ENCODE measurements around the gene ALOX12.
"Not testable (repeated sequence)": the region's sequence is repeated elsewhere in the genome, so short reads cannot be mapped to it uniquely, and the experiment has no call there.

ALOX12 gene

GRCh38 chr17:7047566-7047965 lies 51.7 kb downstream of the ALOX12 start:
- DNase-seq: no peak

GRCh38 chr17:7048968-7049367 lies 53.1 kb downstream of the ALOX12 start:
- DNase-seq: no peak

GRCh38 chr17:7050583-7050982 lies 54.7 kb downstream of the ALOX12 start:
- DNase-seq: not testable (repeated sequence)

GRCh38 chr17:7056386-7056785 lies 60.5 kb downstream of the ALOX12 start:
- no peak for DNase-seq

GRCh38 chr17:7058831-7059447 lies 63.1 kb downstream of the ALOX12 start:
- no peak for DNase-seq
